Mesendoderm (in vitro differentiated cells): Measurements from ENCODE around the gene ANKRD55.

Source experiments
- DNase-seq: peaks from one replicate; pipeline ENCODE4 v3.0.0; 2013
- H2AK5ac ChIP-seq: 2 replicates; pipeline ENCODE4 v1.6.1; 2013; ENCODE audit warnings: low read length, inconsistent platforms
- H2BK120ac ChIP-seq: 2 replicates; pipeline ENCODE4 v1.6.1; 2013; ENCODE audit warnings: low read depth, mild to moderate bottlenecking, low read length, moderate library complexity, mixed read lengths
- H2BK15ac ChIP-seq: replicated peaks from 2 replicates; pipeline ENCODE4 v1.6.1; 2013; ENCODE audit warnings: low read depth, mild to moderate bottlenecking, moderate library complexity
- H2BK5ac ChIP-seq: 2 replicates; pipeline ENCODE4 v1.6.1; 2013; ENCODE audit warnings: low read length, inconsistent platforms
- H3K18ac ChIP-seq: 2 replicates; pipeline ENCODE4 v1.6.1; 2013; ENCODE audit warnings: mild to moderate bottlenecking, low read length, mixed read lengths
- H3K23ac ChIP-seq: one replicate; pipeline ENCODE4 v1.6.1; 2013; ENCODE audit warnings: low read length
- H3K27ac ChIP-seq: 2 replicates; pipeline ENCODE4 v1.5.1; 2013; ENCODE audit warnings: low read depth, mild to moderate bottlenecking, inconsistent platforms, low read length, moderate library complexity
- H3K27me3 ChIP-seq: 2 replicates; pipeline ENCODE4 v1.6.1; 2013; ENCODE audit warnings: low read length, control low read depth, mild to moderate bottlenecking, inconsistent platforms; ENCODE audit not compliant: insufficient read depth, poor library complexity
- H3K36me3 ChIP-seq: 2 replicates; pipeline ENCODE4 v1.6.1; 2013; ENCODE audit warnings: low read length, inconsistent platforms; ENCODE audit not compliant: control insufficient read depth, insufficient read depth
- H3K4ac ChIP-seq: one replicate; pipeline ENCODE4 v1.6.1; 2013; ENCODE audit warnings: low read depth, mild to moderate bottlenecking, low read length, moderate library complexity
- H3K4me1 ChIP-seq: 2 replicates; pipeline ENCODE4 v1.6.1; 2013; ENCODE audit warnings: low read depth, low read length, inconsistent platforms; ENCODE audit not compliant: control insufficient read depth
- H3K4me2 ChIP-seq: 2 replicates; pipeline ENCODE4 v1.6.1; 2013; ENCODE audit warnings: low read length
- H3K4me3 ChIP-seq: 2 replicates; pipeline ENCODE4 v1.5.1; 2013; ENCODE audit warnings: mild to moderate bottlenecking, low read length
- H3K56ac ChIP-seq: one replicate; pipeline ENCODE4 v1.6.1; 2013; ENCODE audit warnings: low read length
- H3K79me1 ChIP-seq: 2 replicates; pipeline ENCODE4 v1.6.1; 2013; ENCODE audit warnings: low read length, inconsistent platforms
- H3K79me2 ChIP-seq: 2 replicates; pipeline ENCODE4 v1.6.1; 2013; ENCODE audit warnings: mild to moderate bottlenecking, low read length; ENCODE audit not compliant: control insufficient read depth, insufficient read depth
- H3K9ac ChIP-seq: 2 replicates; pipeline ENCODE4 v1.6.1; 2013; ENCODE audit warnings: low read length, inconsistent platforms
- H4K5ac ChIP-seq: one replicate; pipeline ENCODE4 v1.6.1; 2013; ENCODE audit warnings: low read length
- H4K8ac ChIP-seq: one replicate; pipeline ENCODE4 v1.6.1; 2013; ENCODE audit warnings: low read depth, mild to moderate bottlenecking, control low read depth, low read length, moderate library complexity
- WGBS: extraction: QIAGEN DNeasy Blood & Tissue Kit; methylation state at CpG from one replicate; pipeline ENCODE4 v1.1.7; 2013; ENCODE audit warnings: low lambda C conversion rate, missing lambda C conversion rate; ENCODE audit not compliant: insufficient coverage; ENCODE audit errors: extremely low coverage; 5-methylcytosine and 5-hydroxymethylcytosine counted together

ANKRD55 gene

DNA sequence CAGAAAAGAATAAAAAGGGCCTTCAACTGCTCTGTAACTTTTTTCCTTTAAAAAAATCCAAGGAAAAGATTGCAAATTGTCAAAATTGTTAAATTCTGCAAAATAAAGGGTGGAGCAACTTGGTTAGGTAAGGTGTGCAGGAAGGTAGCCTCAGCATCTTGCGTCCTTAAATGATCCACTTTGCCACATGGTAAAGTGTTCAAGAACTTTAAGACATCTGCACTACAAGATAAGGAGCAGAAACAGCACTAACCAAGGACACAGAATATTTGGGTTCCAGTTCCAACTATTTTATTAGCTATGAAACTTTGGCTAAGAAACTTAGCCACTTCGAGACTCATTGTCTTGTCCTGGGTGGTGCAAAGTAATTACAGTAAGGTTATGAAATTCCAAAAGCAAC lies 53.7 kb downstream of the ANKRD55 start:
- Histone ChIP-seq H3K4me1 (peaks cover 11% of the 10 kb centered on the region), H4K5ac (no peak overlapping the region), H3K18ac (no peak overlapping the region), H3K56ac (no peak overlapping the region), H2BK5ac (no peak overlapping the region), H3K27me3 (no peaks in the 10 kb centered on the region), H3K79me1 (no peaks in the 10 kb centered on the region), H3K4ac (no peak overlapping the region), H2BK15ac (no peak overlapping the region), H3K23ac (no peak overlapping the region), H3K9ac (no peak overlapping the region), H2BK120ac (no peak overlapping the region), H3K36me3 (no peaks in the 10 kb centered on the region), H3K79me2 (no peaks in the 10 kb centered on the region), H3K4me2 (no peak overlapping the region), H3K4me3 (no peak overlapping the region), H3K27ac (no peak overlapping the region), H2AK5ac (no peak overlapping the region), H4K8ac (no peak overlapping the region)
- DNase-seq, result no peak
- WGBS, result no CpG with 5 or more reads among the region's 2 CpGs

DNA sequence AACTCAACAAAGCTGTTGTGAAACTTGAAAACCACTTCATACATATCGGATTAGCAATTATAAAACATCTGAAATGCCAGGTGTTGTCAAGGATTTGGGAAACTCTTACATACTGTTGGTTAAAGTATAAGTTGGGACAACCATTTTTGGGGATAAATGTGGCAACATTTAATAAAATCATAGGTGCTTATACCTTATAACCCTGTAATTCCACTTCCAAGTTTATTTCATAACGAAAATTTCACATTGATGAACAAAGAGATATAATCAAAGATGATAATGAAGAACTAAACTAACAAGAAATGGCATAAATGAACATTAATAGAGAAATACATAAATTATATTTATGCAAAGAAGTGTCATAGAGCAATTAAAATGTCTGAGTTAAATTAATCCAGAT lies 54.3 kb downstream of the ANKRD55 start:
- Histone ChIP-seq H3K56ac (no peak overlapping the region), H3K36me3 (no peaks in the 10 kb centered on the region), H3K18ac (no peak overlapping the region), H3K4me2 (no peak overlapping the region), H3K23ac (no peak overlapping the region), H4K5ac (no peak overlapping the region), H3K27ac (no peak overlapping the region), H3K79me2 (no peaks in the 10 kb centered on the region), H2BK15ac (no peak overlapping the region), H3K4me1 (peaks cover 11% of the 10 kb centered on the region), H3K4ac (no peak overlapping the region), H3K79me1 (no peaks in the 10 kb centered on the region), H3K9ac (no peak overlapping the region), H2BK5ac (no peak overlapping the region), H4K8ac (no peak overlapping the region), H3K27me3 (no peaks in the 10 kb centered on the region), H2BK120ac (no peak overlapping the region), H3K4me3 (no peak overlapping the region), H2AK5ac (no peak overlapping the region)
- no CpG with 5 or more reads among the region's 2 CpGs for WGBS
- DNase-seq, result no peak

DNA sequence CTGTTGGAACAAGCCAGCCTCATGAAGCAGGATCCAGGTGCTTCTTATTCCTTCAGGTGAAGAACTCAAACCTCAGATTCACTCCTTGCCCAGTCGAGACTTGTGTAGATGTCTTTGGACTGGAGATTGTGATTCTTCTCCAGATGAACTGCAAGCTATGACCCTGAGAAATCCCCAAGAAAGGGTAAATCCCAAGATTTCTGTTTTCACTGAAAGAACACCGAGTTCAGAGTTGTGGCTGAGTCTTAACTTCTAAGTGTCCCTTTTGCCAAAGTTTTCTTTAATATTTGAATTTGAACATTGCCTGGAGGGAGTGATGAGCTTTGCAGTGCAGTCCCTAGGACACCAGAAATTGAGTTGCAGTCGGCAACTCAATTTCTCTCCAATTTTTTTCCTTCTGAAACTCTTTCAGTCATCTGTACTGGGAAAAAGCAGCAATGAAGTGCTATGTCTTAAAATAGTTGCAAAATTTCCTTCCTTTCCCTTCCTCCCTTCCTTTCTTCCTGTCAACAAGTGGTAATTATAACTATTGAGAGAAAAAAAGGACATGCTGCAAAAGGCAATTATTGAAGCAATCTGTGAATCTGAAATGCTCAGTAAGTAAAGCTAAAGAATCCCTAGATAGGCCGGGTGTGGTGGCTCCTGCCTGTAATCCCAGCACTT lies 56.1 kb downstream of the ANKRD55 start:
- no peak for DNase-seq
- Histone ChIP-seq H3K79me2 (no peaks in the 10 kb centered on the region), H3K4me1 (peaks cover 11% of the 10 kb centered on the region), H3K27ac (no peak overlapping the region), H3K4ac (no peak overlapping the region), H3K4me2 (no peak overlapping the region), H3K18ac (peak overlapping the region; percentile 80), H3K23ac (no peak overlapping the region), H2BK15ac (peak overlapping the region; percentile 57), H4K5ac (no peak overlapping the region), H3K36me3 (no peaks in the 10 kb centered on the region), H2AK5ac (no peak overlapping the region), H3K27me3 (no peaks in the 10 kb centered on the region), H2BK5ac (no peak overlapping the region), H4K8ac (peak overlapping the region; percentile 56), H2BK120ac (no peak overlapping the region), H3K4me3 (no peak overlapping the region), H3K9ac (no peak overlapping the region), H3K79me1 (no peaks in the 10 kb centered on the region), H3K56ac (no peak overlapping the region)
- WGBS, result no CpG with 5 or more reads among the region's 4 CpGs

DNA sequence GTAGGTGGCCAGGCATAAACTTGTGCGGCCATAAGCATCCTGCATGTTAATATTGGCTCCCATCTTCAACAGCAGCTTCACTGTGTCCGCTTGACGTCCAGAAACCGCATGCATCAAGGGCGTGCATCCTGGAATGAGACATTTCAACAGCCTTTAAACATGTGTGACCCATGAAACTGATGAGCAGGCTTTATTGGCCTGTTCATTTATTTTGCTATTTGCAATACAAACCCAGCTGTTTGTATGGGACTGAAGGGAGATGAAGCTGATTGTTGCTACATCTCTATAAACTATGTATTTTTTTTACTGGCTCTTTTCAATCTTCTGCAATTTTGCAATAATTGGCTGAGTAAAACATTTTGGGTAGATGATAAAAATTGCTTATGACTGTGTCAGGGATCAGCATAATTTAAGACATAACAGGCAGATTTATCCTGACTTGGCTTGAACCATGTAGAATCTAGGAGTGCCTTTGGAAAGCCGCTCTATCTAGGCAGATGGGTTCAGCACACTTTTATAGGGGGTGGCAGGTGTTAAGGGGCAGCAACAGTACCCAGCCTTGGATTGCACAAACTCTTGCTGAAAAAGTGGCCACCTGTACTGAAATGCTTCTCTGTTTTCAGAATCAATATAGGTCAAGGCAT lies 56.9 kb downstream of the ANKRD55 start:
- H3K36me3 ChIP-seq, result no peaks in the 10 kb centered on the region
- no peak overlapping the region for H3K4me3 ChIP-seq
- no peaks in the 10 kb centered on the region for H3K79me2 ChIP-seq
- peak overlapping the region; percentile 85 for H2BK5ac ChIP-seq
- H2BK120ac ChIP-seq, result no peak overlapping the region
- no peak overlapping the region for H2BK15ac ChIP-seq
- H3K27me3 ChIP-seq, result no peaks in the 10 kb centered on the region
- no peak for DNase-seq
- H2AK5ac ChIP-seq, result peak overlapping the region; percentile 74
- H3K27ac ChIP-seq, result no peak overlapping the region
- H3K9ac ChIP-seq, result no peak overlapping the region
- no peak overlapping the region for H3K23ac ChIP-seq
- no peak overlapping the region for H3K4me2 ChIP-seq
- peak overlapping the region; percentile 43 for H3K4ac ChIP-seq
- peaks cover 11% of the 10 kb centered on the region for H3K4me1 ChIP-seq
- H4K5ac ChIP-seq, result no peak overlapping the region
- WGBS, result no CpG with 5 or more reads among the region's 6 CpGs
- no peaks in the 10 kb centered on the region for H3K79me1 ChIP-seq
- no peak overlapping the region for H4K8ac ChIP-seq
- H3K56ac ChIP-seq, result peak overlapping the region; percentile 65
- H3K18ac ChIP-seq, result no peak overlapping the region

DNA sequence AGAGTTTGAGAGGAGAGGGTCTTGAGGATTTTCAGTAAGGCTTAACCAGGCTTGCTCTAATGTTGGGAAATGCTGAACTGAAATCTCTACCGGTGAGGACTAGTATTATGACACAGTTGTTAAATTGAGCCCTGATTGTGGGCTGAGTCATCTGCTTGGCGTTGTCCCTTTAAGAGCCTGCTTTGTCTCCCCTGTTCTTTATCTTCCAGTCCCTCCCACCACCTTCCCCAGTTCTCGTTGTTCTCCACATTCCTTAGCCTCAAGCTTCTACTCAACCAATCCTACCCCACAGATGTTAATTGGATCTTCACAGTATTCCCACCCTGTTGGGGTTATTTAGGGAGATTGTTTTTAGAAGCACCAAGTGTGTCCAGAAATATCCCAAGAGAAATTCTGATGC lies 57.6 kb downstream of the ANKRD55 start:
- Histone ChIP-seq H3K27ac (no peak overlapping the region), H3K36me3 (no peaks in the 10 kb centered on the region), H2BK120ac (peak overlapping the region; percentile 48), H2BK5ac (peak overlapping the region; percentile 84), H2BK15ac (no peak overlapping the region), H3K56ac (peak overlapping the region; percentile 72), H3K79me2 (no peaks in the 10 kb centered on the region), H3K4me2 (no peak overlapping the region), H3K4me1 (peaks cover 11% of the 10 kb centered on the region), H3K79me1 (no peaks in the 10 kb centered on the region), H3K4ac (no peak overlapping the region), H2AK5ac (peak overlapping the region; percentile 92), H3K27me3 (no peaks in the 10 kb centered on the region), H3K4me3 (no peak overlapping the region), H3K9ac (no peak overlapping the region), H3K18ac (peak overlapping the region; percentile 71), H4K5ac (peak overlapping the region; percentile 68), H3K23ac (no peak overlapping the region), H4K8ac (no peak overlapping the region)
- DNase-seq, result peak; percentile 95
- no CpG with 5 or more reads among the region's 3 CpGs for WGBS

DNA sequence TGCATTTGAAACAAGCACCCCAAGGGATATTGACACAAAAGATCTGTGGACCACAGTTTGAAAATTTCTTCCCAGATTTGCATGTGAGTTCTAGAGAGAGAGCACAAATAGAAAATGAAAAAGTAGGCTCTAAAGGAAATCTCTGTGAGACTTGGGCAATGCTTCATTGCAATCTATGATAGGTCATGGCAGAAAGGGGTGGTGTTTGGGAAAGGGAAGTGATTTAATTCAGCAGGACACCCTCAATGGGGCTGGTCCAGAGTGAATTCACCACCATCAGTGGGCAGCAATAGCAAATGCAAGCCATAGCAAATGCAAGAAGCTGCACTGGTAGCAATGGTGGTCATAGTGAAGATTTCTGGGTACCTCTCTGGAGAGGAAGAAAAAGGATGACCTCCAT lies 58.1 kb downstream of the ANKRD55 start:
- no peak overlapping the region for H3K9ac ChIP-seq
- no peak overlapping the region for H4K8ac ChIP-seq
- H3K36me3 ChIP-seq, result no peaks in the 10 kb centered on the region
- peak overlapping the region; percentile 48 for H2BK120ac ChIP-seq
- peak overlapping the region; percentile 8 for H2BK15ac ChIP-seq
- no peak overlapping the region for H3K23ac ChIP-seq
- no peaks in the 10 kb centered on the region for H3K79me2 ChIP-seq
- peaks cover 11% of the 10 kb centered on the region for H3K4me1 ChIP-seq
- peak overlapping the region; percentile 92 for H2AK5ac ChIP-seq
- peak overlapping the region; percentile 98 for H3K4ac ChIP-seq
- DNase-seq, result no peak
- H3K27ac ChIP-seq, result no peak overlapping the region
- H4K5ac ChIP-seq, result peak overlapping the region; percentile 84
- peak overlapping the region; percentile 84 for H2BK5ac ChIP-seq
- no peak overlapping the region for H3K4me3 ChIP-seq
- H3K27me3 ChIP-seq, result no peaks in the 10 kb centered on the region
- H3K4me2 ChIP-seq, result no peak overlapping the region
- peak overlapping the region; percentile 71 for H3K18ac ChIP-seq
- H3K79me1 ChIP-seq, result no peaks in the 10 kb centered on the region
- H3K56ac ChIP-seq, result peak overlapping the region; percentile 72
